Stimulated activated CD4-positive, alpha-beta T cell treated with anti-CD3 and anti-CD28 coated beads, Interleukin-1b, Interleukin-23, amount 100 ng/mL, for 48 hours (primary cell): ENCODE results near the gene RIOK2.
"Not testable (repeated sequence)": the region's sequence is repeated elsewhere in the genome, so short reads cannot be mapped to it uniquely, and the experiment has no call there.

ENCODE experiments used
- DNase-seq: peaks from one replicate; pipeline ENCODE4 v3.0.0-alpha.2; 2020

RIOK2 gene

DNA sequence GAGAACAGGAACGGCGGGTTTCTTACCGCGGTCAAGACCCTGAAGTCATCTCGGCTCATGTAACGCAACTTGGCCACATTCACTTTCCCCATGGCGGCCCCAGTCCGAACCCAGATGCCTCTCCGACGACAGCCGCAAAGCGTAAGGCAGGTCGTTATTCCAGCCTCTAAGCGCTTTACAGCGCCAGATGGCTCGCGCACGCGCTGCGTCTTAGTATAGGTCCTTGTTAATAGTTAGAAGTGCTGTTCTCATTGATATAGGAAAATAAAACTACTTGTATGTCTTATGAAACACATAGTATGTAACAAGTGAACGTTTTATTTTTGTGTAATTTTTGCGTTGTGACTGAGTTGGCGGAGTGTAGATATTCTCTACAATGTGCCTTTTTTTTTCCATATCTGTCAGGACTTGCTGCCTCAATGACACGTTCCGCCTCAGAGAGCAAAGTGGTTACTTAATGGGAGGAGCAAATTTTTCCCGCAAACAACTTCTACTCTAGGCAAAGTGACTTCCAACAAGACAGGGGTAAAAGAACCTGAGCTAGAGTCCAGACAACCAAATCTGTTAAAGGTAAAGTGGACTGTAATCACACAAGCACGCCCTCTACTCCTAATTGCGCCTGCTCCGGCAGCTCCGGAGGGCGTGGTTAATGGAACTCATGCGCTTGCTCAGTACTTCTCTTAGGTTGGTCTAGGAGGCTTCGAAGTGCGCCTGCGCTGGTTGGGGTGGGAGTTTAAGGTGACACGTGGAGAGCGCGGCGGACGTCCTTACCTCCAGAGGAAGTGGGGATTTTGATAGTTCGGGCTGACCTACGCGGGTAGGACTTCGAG lies at the start of gene RIOK2:
Gene RIOK2, minus strand, starts transcription at position 148 of the 830 bp plus-strand sequence. Its CDS starts 56 bp downstream, at position 92.
- DNase-seq: peak; percentile 96

GRCh38 chr5:97231025-97231636 lies 48.1 kb upstream of the RIOK2 start:
- DNase-seq: no peak

- DNase-seq: no peak
These were observed 46.7 kb upstream of the RIOK2 start for GRCh38 chr5:97229688-97230285.

DNA sequence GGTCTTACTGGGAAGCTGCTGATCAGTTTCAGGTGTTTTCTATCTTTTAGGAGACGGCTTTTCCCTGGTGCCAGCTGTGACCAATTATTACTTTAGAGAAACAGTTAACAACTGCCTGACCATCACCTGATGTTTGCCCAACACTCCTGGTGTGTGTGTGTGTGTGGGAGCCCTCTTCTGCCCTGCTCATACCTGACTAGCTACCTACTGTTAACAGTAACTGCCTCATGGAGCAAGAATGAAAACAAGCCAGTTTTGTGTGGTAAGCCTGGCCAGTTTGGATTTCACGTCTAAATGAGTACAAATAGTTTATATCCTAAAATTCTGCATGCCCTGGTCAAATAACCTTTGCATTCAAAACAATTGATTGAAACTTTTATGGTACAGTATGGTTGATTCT lies 46.1 kb upstream of the RIOK2 start:
- no peak for DNase-seq

DNA sequence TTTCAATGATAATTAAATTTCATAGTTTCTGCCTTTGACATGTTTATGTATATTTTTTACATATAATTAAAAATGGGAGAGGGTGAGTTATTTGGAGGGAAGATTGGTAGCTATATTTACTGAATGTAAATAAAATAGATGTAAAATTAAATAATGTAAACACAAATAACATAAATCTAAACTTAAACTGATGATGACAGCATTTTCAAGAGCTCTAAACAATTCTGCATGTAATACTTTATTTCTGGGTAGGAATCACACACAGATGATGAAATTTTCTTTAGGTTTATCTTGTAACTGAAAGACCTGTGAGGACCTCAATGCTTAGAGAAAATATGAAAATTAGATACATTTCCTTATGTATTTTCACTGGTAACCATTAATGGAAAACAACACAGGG lies 42.2 kb upstream of the RIOK2 start:
- no peak for DNase-seq

GRCh38 chr5:97224112-97224750 lies 41.2 kb upstream of the RIOK2 start:
- DNase-seq: no peak

DNA sequence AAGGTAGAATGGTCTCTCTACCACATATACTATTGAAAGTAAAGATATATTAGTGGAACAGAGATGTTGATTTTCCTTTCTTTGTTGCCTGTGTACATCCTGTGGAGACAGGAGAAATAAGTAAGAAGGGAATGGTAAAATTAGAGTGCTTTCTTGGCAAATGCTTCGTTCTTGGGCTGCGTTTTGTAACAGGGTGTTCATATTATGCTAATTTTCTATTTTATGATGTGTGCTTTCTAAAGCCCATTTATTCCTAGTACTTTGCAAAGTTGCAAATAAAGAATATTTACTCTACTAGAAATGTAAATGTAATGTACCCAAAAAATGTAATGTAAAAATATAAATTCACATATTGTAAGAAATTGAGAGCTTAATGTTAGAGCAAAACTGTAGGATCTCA lies 40.5 kb upstream of the RIOK2 start:
- no peak for DNase-seq

GRCh38 chr5:97209343-97209742 lies 26.3 kb upstream of the RIOK2 start:
- no peak for DNase-seq

- DNase-seq: no peak
These were observed 25.7 kb upstream of the RIOK2 start for GRCh38 chr5:97208714-97209113.

- no peak for DNase-seq
These were observed 25.2 kb upstream of the RIOK2 start for GRCh38 chr5:97208184-97208713.

DNA sequence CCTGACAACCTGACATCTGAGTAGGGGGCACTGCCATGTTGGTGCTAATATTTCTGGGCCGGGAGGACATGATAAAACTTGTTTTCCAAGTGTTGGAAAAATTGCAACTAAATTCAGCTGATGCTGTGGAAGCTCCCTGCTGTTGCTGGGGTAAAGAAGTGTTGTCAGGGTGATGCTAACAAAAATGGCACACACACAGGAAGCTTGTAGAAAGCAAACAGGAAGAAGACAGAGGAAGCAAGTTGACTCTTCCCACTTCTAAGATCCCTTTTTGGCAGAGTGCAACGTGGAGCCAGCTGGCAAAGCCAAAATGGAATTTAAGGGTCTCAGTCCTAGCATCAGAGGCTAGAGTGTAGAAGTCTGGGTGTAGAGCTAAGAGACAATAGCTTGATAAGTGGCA lies 11.3 kb upstream of the RIOK2 start:
- no peak for DNase-seq

DNA sequence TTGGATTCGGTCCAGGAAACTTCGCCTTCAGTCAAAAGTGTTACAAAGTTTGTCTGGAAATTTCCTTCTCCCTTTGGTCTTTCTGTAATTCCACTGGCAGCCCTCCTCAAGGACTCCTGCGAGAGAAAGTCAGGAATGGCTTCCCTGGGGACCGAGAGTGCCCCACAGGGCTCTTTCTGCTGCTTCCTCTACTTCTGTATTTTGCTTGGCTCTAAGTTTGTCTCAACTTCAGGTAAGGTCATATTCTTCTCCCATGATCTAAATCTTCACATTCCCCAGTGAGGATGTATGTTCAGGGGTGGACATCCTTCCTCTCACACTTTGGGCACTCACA lies 10.3 kb upstream of the RIOK2 start:
- DNase-seq: no peak

GRCh38 chr5:97192580-97193354 lies 9.7 kb upstream of the RIOK2 start:
- DNase-seq: no peak

- no peak for DNase-seq
These were observed 8.8 kb upstream of the RIOK2 start for GRCh38 chr5:97191893-97192292.

DNA sequence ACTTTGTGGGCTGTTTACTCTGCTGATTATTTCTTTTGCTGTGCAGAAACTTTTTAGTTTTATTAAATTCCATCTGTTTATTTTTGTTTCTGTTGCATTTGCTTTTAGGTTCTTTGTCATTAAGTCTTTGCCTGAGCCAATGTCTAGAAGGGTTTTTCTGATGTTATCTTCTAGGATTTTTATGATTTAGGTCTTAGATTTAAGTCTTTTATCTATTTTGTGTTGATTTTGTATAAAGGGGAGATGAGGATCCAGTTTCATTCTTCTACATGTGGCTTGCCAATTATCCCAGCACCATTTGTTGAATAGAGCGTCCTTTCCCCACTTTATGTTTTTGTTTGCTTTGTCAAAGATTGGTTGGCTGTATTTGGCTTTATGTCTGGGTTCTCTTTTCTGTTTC lies 6.5 kb upstream of the RIOK2 start:
- DNase-seq: not testable (repeated sequence)

- no peak for DNase-seq
These were observed 825 bp upstream of the RIOK2 start for GRCh38 chr5:97183930-97184213.

DNA sequence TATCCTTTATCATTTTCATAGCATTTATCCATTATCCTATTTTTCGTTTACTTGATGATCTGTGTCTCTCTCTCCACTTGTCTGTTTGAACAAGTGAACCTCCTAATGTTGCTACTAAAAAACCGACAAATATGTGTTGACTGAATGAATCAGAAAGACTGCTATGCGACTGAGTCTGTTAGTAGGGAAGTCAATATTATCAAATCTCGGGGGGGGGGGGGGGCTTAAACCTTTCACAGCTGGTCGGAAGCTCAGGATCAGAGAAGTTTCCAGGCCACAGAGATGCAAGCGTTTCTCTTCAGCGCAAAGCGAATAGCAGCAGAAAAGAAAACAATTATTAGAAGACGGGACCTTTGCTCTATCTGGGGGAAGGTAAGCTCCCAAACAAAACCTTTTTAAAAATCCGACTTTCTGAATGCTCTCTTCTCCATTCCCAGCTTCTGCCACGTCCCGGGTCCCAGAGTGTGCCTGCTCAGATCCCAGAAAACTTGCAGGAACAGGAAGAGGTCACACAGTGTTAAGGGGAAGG lies 412 bp downstream of the RIOK2 start:
- DNase-seq: no peak

GRCh38 chr5:97181856-97182545 lies 1.0 kb downstream of the RIOK2 start:
- DNase-seq: no peak

- not testable (repeated sequence) for DNase-seq
These were observed 3.6 kb downstream of the RIOK2 start for GRCh38 chr5:97179457-97179856.

GRCh38 chr5:97172227-97172626 lies 10.8 kb downstream of the RIOK2 start:
- no peak for DNase-seq

DNA sequence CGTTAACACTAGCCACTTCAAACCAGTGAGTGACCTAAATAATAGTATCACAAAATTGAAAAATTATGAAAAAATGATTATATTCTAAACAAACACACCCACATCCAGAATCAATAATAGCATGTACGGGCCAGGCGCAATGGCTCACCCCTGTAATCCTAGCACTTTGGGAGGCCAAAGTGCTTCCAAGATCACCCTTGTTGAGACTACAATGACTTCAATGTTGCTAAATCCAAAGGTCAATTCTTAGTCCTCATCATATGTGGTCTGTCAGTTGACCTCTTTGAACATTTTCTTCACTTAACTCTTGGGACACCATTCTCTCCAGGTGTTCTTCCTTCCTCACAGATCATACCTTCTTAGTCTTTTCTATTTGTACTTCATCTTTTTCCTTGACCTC lies 11.3 kb downstream of the RIOK2 start:
- no peak for DNase-seq

- no peak for DNase-seq
These were observed 15.6 kb downstream of the RIOK2 start for GRCh38 chr5:97167435-97167834.
